Measurements from ENCODE around the gene USP35.

Gene USP35

GRCh38 chr11:78158987-78159652 lies 29.6 kb upstream of the USP35 start:
- TF ChIP-seq CTCF (IDR thresholded peaks at IDR 0.05; ENCODE audit: low read depth, low read length) = no peak
- Histone ChIP-seq H3K27ac (no peak overlapping the region), H3K27me3 (ENCODE audit: insufficient read depth, low read depth, severe bottlenecking) (no peaks in the 10 kb centered on the region)

GRCh38 chr11:78160557-78160956 lies 28.2 kb upstream of the USP35 start:
- H3K27me3 ChIP-seq (ENCODE audit: insufficient read depth, low read depth, severe bottlenecking) = no peaks in the 10 kb centered on the region
- H3K36me3 ChIP-seq = no peaks in the 10 kb centered on the region
- H3K27ac ChIP-seq = no peak overlapping the region
- H3K4me3 ChIP-seq (ENCODE audit: low read depth, low read length) = no peak overlapping the region
- no peaks in the 10 kb centered on the region for H3K9me3 ChIP-seq (ENCODE audit: severe bottlenecking)
- TF ChIP-seq CTCF (IDR thresholded peaks at IDR 0.05; ENCODE audit: low read depth, low read length) = no peak
- DNase-seq = no peak

More at GRCh38 chr11:78158987-78159652, 29.6 kb upstream of the USP35 start:
- no peak for DNase-seq
- Histone ChIP-seq H3K4me3 (ENCODE audit: low read depth, low read length) (no peak overlapping the region), H3K36me3 (no peaks in the 10 kb centered on the region), H3K9me3 (ENCODE audit: severe bottlenecking) (no peaks in the 10 kb centered on the region)

GRCh38 chr11:78161346-78161745 lies 27.4 kb upstream of the USP35 start:
- H3K27ac ChIP-seq = no peak overlapping the region
- no peaks in the 10 kb centered on the region for H3K36me3 ChIP-seq
- no peak overlapping the region for H3K4me3 ChIP-seq (ENCODE audit: low read depth, low read length)
- no peaks in the 10 kb centered on the region for H3K27me3 ChIP-seq (ENCODE audit: insufficient read depth, low read depth, severe bottlenecking)
- no peak for TF ChIP-seq CTCF (IDR thresholded peaks at IDR 0.05; ENCODE audit: low read depth, low read length)
- no peaks in the 10 kb centered on the region for H3K9me3 ChIP-seq (ENCODE audit: severe bottlenecking)
- DNase-seq = no peak

- H3K9me3 ChIP-seq (ENCODE audit: severe bottlenecking) = no peaks in the 10 kb centered on the region
- no peak overlapping the region for H3K27ac ChIP-seq
- DNase-seq = no peak
- TF ChIP-seq CTCF (IDR thresholded peaks at IDR 0.05; ENCODE audit: low read depth, low read length) = no peak
- H3K27me3 ChIP-seq (ENCODE audit: insufficient read depth, low read depth, severe bottlenecking) = no peaks in the 10 kb centered on the region
- H3K4me3 ChIP-seq (ENCODE audit: low read depth, low read length) = no peak overlapping the region
- H3K36me3 ChIP-seq = no peaks in the 10 kb centered on the region
Measured at GRCh38 chr11:78161962-78162371, 26.8 kb upstream of the USP35 start.

GRCh38 chr11:78163828-78164227 lies 24.9 kb upstream of the USP35 start:
- no peak for TF ChIP-seq CTCF (IDR thresholded peaks at IDR 0.05; ENCODE audit: low read depth, low read length)
- no peaks in the 10 kb centered on the region for H3K27me3 ChIP-seq (ENCODE audit: insufficient read depth, low read depth, severe bottlenecking)

GRCh38 chr11:78164471-78164870 lies 24.2 kb upstream of the USP35 start:
- H3K9me3 ChIP-seq (ENCODE audit: severe bottlenecking) = peaks cover 3% of the 10 kb centered on the region
- no peak for DNase-seq
- TF ChIP-seq CTCF (IDR thresholded peaks at IDR 0.05; ENCODE audit: low read depth, low read length) = no peak

More at GRCh38 chr11:78163828-78164227, 24.9 kb upstream of the USP35 start:
- Histone ChIP-seq H3K4me3 (ENCODE audit: low read depth, low read length) (no peak overlapping the region), H3K27ac (no peak overlapping the region), H3K36me3 (no peaks in the 10 kb centered on the region), H3K9me3 (ENCODE audit: severe bottlenecking) (peaks cover 3% of the 10 kb centered on the region)
- no peak for DNase-seq

More at GRCh38 chr11:78164471-78164870, 24.2 kb upstream of the USP35 start:
- no peaks in the 10 kb centered on the region for H3K36me3 ChIP-seq
- no peak overlapping the region for H3K27ac ChIP-seq
- H3K4me3 ChIP-seq (ENCODE audit: low read depth, low read length) = no peak overlapping the region
- H3K27me3 ChIP-seq (ENCODE audit: insufficient read depth, low read depth, severe bottlenecking) = no peaks in the 10 kb centered on the region
